Uterus (tissue), 2 donors: ENCODE data around the gene FLNB.

Experiments used
- POLR2A ChIP-seq, 2 donors: fragments of 450-650 bp; IDR thresholded peaks; one replicate each; pipeline ENCODE4 v1.6.1; 2016; ENCODE audit warnings: antibody characterized with exemption in 2 of 2, mild to moderate bottlenecking in 1 of 2, moderate library complexity in 1 of 2
- TF ChIP-seq, protein P1 (sequence below), 4 experiments: fragments of 200-600 bp in 2 of 4; fragments of 450-650 bp in 2 of 4; sonication (generic) in 2 of 4; IDR thresholded peaks; one replicate each; pipeline ENCODE4 v1.5.1; 2016 to 2019; ENCODE audit warnings: antibody characterized with exemption in 4 of 4, mild to moderate bottlenecking in 2 of 4, moderate library complexity in 1 of 4

GRCh38 chr3:58025406-58025805, 17.2 kb downstream of the FLNB start:
- no peak for TF ChIP-seq POLR2A (IDR thresholded peaks at IDR 0.05)
- TF ChIP-seq, protein P1, sequence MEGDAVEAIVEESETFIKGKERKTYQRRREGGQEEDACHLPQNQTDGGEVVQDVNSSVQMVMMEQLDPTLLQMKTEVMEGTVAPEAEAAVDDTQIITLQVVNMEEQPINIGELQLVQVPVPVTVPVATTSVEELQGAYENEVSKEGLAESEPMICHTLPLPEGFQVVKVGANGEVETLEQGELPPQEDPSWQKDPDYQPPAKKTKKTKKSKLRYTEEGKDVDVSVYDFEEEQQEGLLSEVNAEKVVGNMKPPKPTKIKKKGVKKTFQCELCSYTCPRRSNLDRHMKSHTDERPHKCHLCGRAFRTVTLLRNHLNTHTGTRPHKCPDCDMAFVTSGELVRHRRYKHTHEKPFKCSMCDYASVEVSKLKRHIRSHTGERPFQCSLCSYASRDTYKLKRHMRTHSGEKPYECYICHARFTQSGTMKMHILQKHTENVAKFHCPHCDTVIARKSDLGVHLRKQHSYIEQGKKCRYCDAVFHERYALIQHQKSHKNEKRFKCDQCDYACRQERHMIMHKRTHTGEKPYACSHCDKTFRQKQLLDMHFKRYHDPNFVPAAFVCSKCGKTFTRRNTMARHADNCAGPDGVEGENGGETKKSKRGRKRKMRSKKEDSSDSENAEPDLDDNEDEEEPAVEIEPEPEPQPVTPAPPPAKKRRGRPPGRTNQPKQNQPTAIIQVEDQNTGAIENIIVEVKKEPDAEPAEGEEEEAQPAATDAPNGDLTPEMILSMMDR (IDR thresholded peaks at IDR 0.05): no peak
